Sigmoid colon (tissue), 4 donors: ENCODE measurements around the gene RIPOR3.

ENCODE experiments used
- EP300 ChIP-seq, 4 donors: sonication (generic); formaldehyde crosslinking; IDR thresholded peaks; one replicate each; pipeline ENCODE4 v1.6.1; 2017; ENCODE audit warnings: antibody characterized with exemption in 4 of 4
- POLR2A ChIP-seq, 2 donors: fragments of 450-650 bp; IDR thresholded peaks; one replicate each; pipeline ENCODE4 v1.6.1; 2016; ENCODE audit warnings: antibody characterized with exemption in 2 of 2, mild to moderate bottlenecking in 2 of 2, moderate library complexity in 2 of 2
- POLR2AphosphoS5 ChIP-seq, 4 donors: sonication (generic); formaldehyde crosslinking; IDR thresholded peaks; one replicate each; pipeline ENCODE4 v1.6.1; 2017; ENCODE audit warnings: antibody characterized with exemption in 4 of 4
- TF ChIP-seq, protein P1 (sequence below), 4 experiments: fragments of 450-650 bp in 3 of 4; fragments of 200-600 bp in 1 of 4; IDR thresholded peaks; one replicate each; pipeline ENCODE4 v1.5.1; 2016 to 2019; ENCODE audit warnings: antibody characterized with exemption in 4 of 4, mild to moderate bottlenecking in 3 of 4, moderate library complexity in 2 of 4

DNA sequence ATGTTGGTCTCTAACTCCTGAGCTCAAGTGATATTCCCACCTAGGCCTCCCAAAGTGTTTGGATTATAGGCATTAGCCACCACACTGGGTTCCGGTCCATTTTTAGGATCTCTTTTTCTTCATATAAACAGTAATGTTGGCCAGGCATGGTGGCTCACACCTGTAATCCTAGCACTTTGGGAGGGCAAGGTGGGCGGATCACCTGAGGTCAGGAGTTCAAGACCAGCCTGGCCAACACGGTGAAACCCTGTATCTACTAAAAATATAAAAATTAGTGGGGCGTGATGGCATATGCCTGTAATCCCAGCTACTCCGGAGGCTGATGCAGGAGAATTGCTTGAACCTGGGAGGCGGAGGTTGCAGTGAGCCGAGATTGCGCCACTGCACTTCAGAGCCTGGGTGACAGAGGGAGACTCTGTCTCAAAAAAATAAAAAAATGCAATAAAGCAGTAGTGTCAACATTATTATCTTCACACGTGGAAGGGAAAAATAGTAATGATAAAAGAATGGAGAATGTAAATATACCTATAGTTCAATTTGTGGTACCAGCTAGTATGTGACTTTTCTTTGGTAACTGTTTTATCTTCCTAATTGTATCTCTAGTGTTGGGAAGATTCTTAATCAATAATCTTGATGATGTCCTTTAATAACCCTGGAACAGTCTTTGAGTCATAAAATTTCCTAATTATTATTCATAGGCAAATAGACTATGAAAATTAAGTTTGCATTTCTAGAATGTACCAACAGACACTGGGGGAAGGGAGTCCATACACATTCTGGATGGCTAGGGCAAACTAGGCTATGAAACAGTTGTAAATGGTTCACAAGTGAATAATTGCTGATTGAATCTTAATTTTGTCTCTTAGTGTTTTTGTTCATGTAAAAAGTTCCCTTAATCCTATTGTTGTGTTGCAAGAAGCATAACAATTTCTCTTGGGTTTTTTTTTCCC lies 43.7 kb upstream of the RIPOR3 start:
- TF ChIP-seq, protein P1, sequence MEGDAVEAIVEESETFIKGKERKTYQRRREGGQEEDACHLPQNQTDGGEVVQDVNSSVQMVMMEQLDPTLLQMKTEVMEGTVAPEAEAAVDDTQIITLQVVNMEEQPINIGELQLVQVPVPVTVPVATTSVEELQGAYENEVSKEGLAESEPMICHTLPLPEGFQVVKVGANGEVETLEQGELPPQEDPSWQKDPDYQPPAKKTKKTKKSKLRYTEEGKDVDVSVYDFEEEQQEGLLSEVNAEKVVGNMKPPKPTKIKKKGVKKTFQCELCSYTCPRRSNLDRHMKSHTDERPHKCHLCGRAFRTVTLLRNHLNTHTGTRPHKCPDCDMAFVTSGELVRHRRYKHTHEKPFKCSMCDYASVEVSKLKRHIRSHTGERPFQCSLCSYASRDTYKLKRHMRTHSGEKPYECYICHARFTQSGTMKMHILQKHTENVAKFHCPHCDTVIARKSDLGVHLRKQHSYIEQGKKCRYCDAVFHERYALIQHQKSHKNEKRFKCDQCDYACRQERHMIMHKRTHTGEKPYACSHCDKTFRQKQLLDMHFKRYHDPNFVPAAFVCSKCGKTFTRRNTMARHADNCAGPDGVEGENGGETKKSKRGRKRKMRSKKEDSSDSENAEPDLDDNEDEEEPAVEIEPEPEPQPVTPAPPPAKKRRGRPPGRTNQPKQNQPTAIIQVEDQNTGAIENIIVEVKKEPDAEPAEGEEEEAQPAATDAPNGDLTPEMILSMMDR (IDR thresholded peaks at IDR 0.05) = no peak
- TF ChIP-seq POLR2AphosphoS5 (IDR thresholded peaks at IDR 0.05) = no peak
- TF ChIP-seq POLR2A (IDR thresholded peaks at IDR 0.05) = no peak
- TF ChIP-seq EP300 (IDR thresholded peaks at IDR 0.05) = no peak
